ENCODE data around the gene ZIK1. TPM values are rescaled to one million over a fixed set of nuclear protein-coding genes. Genes with fewer than 3 reads are reported as not detected.

The ZIK1 gene
- total RNA-seq, 2 experiments from 2014 or later, result 6.1 to 6.5 TPM

DNA sequence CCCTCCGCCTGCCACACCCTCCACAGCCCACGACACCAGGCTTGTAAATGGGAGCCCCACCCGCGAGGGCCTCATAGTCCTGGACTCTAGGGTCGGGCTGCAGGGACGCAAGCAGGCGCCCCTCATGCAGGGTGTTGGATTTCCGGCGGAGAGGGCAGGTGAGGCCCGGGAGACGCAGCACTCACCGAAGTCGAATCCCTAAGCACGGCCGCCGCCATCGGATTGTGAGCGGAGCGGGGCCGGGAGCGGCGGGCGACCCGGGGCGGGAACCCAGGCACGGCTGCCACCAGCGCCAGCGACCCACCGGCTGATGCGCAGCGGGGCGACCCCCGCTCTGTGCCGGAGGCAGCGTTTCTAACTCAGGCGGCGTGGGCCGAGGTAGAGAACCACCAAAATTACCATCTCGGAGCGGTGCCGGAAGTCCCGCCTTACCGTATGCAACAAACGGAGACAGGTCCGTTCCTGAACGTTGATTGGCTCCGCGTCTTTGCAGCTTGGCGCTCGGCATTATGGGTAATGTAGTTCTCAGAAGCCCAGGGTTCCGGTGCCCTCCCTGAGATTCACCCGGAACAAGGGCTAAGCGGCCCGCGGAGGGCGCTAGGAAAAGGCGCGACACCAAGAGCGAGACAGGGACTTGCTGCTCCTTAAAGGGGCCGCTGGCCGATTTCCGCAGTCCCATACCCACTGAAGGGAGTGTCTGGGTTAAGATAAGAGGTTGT, 5.3 kb upstream of the ZIK1 start, which contains the start of gene ZNF416:
ZNF416 (minus strand) TSS at position 425 of the 719 bp plus-strand sequence; CDS start at position 218, 207 bp downstream.
- TF ChIP-seq, protein P1, sequence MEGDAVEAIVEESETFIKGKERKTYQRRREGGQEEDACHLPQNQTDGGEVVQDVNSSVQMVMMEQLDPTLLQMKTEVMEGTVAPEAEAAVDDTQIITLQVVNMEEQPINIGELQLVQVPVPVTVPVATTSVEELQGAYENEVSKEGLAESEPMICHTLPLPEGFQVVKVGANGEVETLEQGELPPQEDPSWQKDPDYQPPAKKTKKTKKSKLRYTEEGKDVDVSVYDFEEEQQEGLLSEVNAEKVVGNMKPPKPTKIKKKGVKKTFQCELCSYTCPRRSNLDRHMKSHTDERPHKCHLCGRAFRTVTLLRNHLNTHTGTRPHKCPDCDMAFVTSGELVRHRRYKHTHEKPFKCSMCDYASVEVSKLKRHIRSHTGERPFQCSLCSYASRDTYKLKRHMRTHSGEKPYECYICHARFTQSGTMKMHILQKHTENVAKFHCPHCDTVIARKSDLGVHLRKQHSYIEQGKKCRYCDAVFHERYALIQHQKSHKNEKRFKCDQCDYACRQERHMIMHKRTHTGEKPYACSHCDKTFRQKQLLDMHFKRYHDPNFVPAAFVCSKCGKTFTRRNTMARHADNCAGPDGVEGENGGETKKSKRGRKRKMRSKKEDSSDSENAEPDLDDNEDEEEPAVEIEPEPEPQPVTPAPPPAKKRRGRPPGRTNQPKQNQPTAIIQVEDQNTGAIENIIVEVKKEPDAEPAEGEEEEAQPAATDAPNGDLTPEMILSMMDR (IDR thresholded peaks at IDR 0.05), result no peak
- peak within 1 kb of the TSS; percentile 80 for H3K4me3 Mint-ChIP-seq
- peaks cover 16% of the 10 kb centered on the region for H3K4me1 Mint-ChIP-seq (ENCODE audit: low read depth)
- CTCF ChIA-PET, result no interaction called here
- intact Hi-C loops (cut with micrococcal nuclease), result no loop called here
- peaks cover 62% of the 10 kb centered on the region for H3K9me3 Mint-ChIP-seq
- ATAC-seq, result peak; percentile 93
- no peaks in the 10 kb centered on the region for H3K27me3 Mint-ChIP-seq
- peaks cover 64% of the 10 kb centered on the region for H3K36me3 Mint-ChIP-seq (ENCODE audit: low read depth)
- H3K27ac Mint-ChIP-seq, result peak within 1 kb of the TSS; percentile 85
- peak; percentile 98 for DNase-seq
- POLR2A ChIA-PET, result interaction anchor here (1.3 kb wide), 1 partner anchor 91 kb away, joined by 3 read pairs; the partner anchor contains the start of gene ZNF419

DNA sequence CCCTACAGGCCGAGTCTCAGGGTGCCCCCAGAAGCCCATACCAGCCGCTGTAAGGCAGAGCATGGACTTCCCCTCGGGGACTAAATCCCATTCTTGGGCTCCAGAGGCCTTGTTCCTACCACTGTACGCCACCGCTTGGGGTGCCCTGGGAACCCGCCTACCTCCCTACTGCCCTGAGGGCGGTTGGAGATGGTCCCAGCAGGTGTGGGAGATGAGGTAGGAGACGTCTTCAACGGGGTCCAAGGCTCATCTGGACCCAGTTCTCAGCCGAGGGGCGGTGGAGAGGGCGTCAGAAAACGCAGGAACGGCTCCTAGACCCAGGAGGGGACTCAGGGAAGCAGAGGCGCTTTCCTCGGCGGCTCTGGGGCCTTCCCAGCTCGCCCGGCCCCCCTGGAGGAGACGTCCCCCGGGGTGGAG, 833 bp upstream of the ZIK1 start:
- DNase-seq (no peak), ATAC-seq (no peak)
- peaks cover 19% of the 10 kb centered on the region for H3K4me1 Mint-ChIP-seq (ENCODE audit: low read depth)
- CTCF ChIA-PET, result no interaction called here
- peaks cover 52% of the 10 kb centered on the region for H3K9me3 Mint-ChIP-seq
- no peaks in the 10 kb centered on the region for H3K27me3 Mint-ChIP-seq
- peaks cover 55% of the 10 kb centered on the region for H3K36me3 Mint-ChIP-seq (ENCODE audit: low read depth)
- no peak overlapping the region for H3K27ac Mint-ChIP-seq
- TF ChIP-seq, protein P1 (IDR thresholded peaks at IDR 0.05), result no peak
- POLR2A ChIA-PET, result interaction anchor here (0.6 to 1.4 kb wide), 2 partner anchors 16 to 106 kb away, joined by 4 to 7 read pairs; partner anchors contain the start of gene ZNF530
- no peak overlapping the region for H3K4me3 Mint-ChIP-seq
- intact Hi-C loops (cut with micrococcal nuclease), result no loop called here

DNA sequence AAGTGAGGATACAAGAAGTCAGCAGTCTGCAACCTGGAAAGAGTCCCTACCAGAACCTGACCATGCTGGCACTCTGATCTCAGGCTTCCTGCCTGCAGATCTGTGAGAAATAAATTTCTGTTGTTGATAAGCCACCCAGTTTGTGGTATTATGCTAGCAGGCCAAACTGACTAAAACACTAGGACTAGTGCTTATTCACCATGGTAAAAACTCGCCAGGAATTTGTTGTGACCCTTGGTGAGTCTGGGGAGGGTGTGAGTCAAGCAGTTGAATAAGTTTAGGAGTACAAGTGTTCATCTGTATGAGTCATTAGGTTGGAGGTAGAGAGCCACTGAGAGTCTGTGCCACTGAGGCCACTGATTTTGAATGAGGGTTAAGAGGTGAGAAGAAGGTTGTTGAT, 3.6 kb downstream of the ZIK1 start:
- H3K4me1 Mint-ChIP-seq (ENCODE audit: low read depth), result peaks cover 16% of the 10 kb centered on the region
- ChIA-PET CTCF (no interaction called here), POLR2A (no interaction called here)
- intact Hi-C loops (cut with micrococcal nuclease), result no loop called here
- TF ChIP-seq, protein P1 (IDR thresholded peaks at IDR 0.05), result no peak
- no peaks in the 10 kb centered on the region for H3K27me3 Mint-ChIP-seq
- H3K4me3 Mint-ChIP-seq, result no peak overlapping the region
- no peak overlapping the region for H3K27ac Mint-ChIP-seq
- ATAC-seq (no peak), DNase-seq (no peak)
- H3K36me3 Mint-ChIP-seq (ENCODE audit: low read depth), result peaks cover 75% of the 10 kb centered on the region
- peaks cover 66% of the 10 kb centered on the region for H3K9me3 Mint-ChIP-seq

DNA sequence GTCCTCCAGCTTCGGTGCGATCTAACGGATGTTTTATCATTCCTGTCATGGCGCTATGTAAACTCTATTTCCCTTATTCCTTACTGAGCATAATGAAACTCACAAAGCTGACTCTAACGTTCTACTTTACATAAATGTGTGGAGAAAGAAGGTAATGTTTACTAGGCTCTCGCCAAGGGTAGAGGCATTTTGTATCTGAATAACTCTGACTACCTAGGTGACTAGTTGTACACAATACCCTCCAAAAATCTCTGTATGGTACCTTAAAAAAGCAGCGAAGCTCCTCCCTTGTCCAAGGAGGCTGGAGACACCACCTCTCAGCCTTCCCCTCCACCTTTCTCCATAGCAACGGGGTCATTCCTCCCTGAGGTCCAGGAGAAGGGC, 15.4 kb downstream of the ZIK1 start:
- ChIA-PET POLR2A (interaction anchor here (0.5 to 1.2 kb wide), 5 partner anchors 16 to 404 kb away, joined by 3 to 4 read pairs (median 3); partner anchors contain the start of genes ZNF606 and ZNF749), CTCF (no interaction called here)
- TF ChIP-seq, protein P1 (IDR thresholded peaks at IDR 0.05), result no peak
- ATAC-seq (peak; percentile 35), DNase-seq (no peak)
- H3K36me3 Mint-ChIP-seq (ENCODE audit: low read depth), result peaks cover 35% of the 10 kb centered on the region
- H3K4me1 Mint-ChIP-seq (ENCODE audit: low read depth), result peaks cover 18% of the 10 kb centered on the region
- H3K9me3 Mint-ChIP-seq, result peaks cover 54% of the 10 kb centered on the region
- intact Hi-C loops (cut with micrococcal nuclease), result no loop called here
- peak overlapping the region; percentile 87 for H3K27ac Mint-ChIP-seq
- H3K4me3 Mint-ChIP-seq, result peak overlapping the region; percentile 83
- no peaks in the 10 kb centered on the region for H3K27me3 Mint-ChIP-seq

DNA sequence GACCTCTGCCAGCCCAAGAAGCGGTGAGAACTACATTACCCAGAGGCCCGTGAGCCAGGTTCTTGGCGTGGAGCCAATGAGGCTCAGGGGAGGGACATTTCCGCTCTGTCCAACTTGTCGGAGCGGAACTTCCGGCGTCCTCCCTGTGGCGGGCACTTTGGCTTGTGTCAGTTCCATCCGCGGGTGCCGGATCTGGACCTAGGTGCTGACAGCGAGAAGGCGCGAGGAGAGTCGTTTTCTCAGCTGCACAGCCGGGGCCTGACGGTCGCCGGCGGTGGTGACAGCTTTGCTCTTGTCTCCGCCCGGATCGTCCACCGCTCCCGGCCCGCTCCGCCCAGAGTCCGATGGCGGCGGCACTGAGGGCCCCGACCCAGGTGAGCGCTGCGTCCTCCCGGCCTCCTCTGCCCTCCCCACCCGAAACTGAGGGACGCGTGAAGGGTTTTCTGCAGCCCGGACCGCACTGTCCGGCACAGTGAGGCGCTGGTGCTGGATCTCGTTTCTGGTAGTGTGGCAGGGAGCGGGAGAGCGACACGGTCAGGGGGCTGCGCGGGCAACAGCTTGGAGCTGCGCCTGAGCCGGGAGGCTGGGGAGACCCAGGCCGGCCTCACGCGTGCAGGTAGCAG, 15.9 kb downstream of the ZIK1 start, which contains the start of gene ZNF530:
ZNF530 (plus strand) TSS at position 125 of the 623 bp plus-strand sequence. CDS start 4,461 bp downstream, outside the sequence.
- ChIA-PET CTCF (no interaction called here), POLR2A (interaction anchor here (0.5 to 1.2 kb wide), 7 partner anchors 11 to 403 kb away, joined by 3 to 4 read pairs (median 3); partner anchors contain the start of genes ZNF606 and ZNF749)
- Mint-ChIP-seq H3K4me1 (ENCODE audit: low read depth) (peaks cover 18% of the 10 kb centered on the region), H3K36me3 (ENCODE audit: low read depth) (peaks cover 40% of the 10 kb centered on the region), H3K27me3 (no peaks in the 10 kb centered on the region), H3K27ac (peak within 1 kb of the TSS; percentile 87), H3K4me3 (peak within 1 kb of the TSS; percentile 83), H3K9me3 (peaks cover 56% of the 10 kb centered on the region)
- intact Hi-C loops (cut with micrococcal nuclease), result no loop called here
- ATAC-seq, result peak; percentile 98
- DNase-seq, result peak; percentile 94
- TF ChIP-seq, protein P1 (IDR thresholded peaks at IDR 0.05), result no peak

Data from activated CD8-positive, alpha-beta T cell treated with anti-CD3 and anti-CD28 coated beads for 36 hours (primary cell).